Stimulated activated CD4-positive, alpha-beta T cell treated with anti-CD3 and anti-CD28 coated beads, Interleukin-1b, Interleukin-23, amount 100 ng/mL, for 48 hours (primary cell): ENCODE data around the gene EEIG2.

Source experiments
- DNase-seq: peaks from one replicate; pipeline ENCODE4 v3.0.0-alpha.2; 2020

Gene EEIG2

GRCh38 chr1:108585313-108585712, 25.4 kb downstream of the EEIG2 start:
- DNase-seq = no peak

GRCh38 chr1:108590441-108590840, 30.5 kb downstream of the EEIG2 start:
- DNase-seq = no peak

GRCh38 chr1:108590957-108591356, 31.1 kb downstream of the EEIG2 start:
- DNase-seq = no peak

GRCh38 chr1:108591466-108591865, 31.6 kb downstream of the EEIG2 start:
- no peak for DNase-seq

GRCh38 chr1:108592030-108592759, 32.3 kb downstream of the EEIG2 start:
- DNase-seq = no peak

- DNase-seq = no peak
These were observed 33.5 kb downstream of the EEIG2 start for GRCh38 chr1:108593448-108593847.

- DNase-seq = no peak
These were observed 35.6 kb downstream of the EEIG2 start for GRCh38 chr1:108595507-108595906.

GRCh38 chr1:108597041-108597440, 37.1 kb downstream of the EEIG2 start:
- DNase-seq = no peak

GRCh38 chr1:108598340-108598739, 38.4 kb downstream of the EEIG2 start:
- DNase-seq = no peak

GRCh38 chr1:108600504-108600903, 40.6 kb downstream of the EEIG2 start:
- no peak for DNase-seq

- DNase-seq = no peak
These were observed 42.0 kb downstream of the EEIG2 start for GRCh38 chr1:108601708-108602410.

GRCh38 chr1:108605633-108606032, 45.7 kb downstream of the EEIG2 start:
- no peak for DNase-seq

- no peak for DNase-seq
These were observed 46.6 kb downstream of the EEIG2 start for GRCh38 chr1:108606478-108606877.

- no peak for DNase-seq
These were observed 49.7 kb downstream of the EEIG2 start for GRCh38 chr1:108609483-108610049.
